SK-N-MC (cell line): ENCODE measurements around the gene CLN6.

ENCODE experiments used
- EZH2 ChIP-seq: fragments of 200-600 bp; sonication (generic); IDR thresholded peaks from one replicate; pipeline ENCODE4 v1.6.1; 2017; ENCODE audit warnings: antibody characterized with exemption
- FOXP2 ChIP-seq: optimal IDR thresholded peaks from 2 replicates; pipeline ENCODE3; 2011; ENCODE audit warnings: mild to moderate bottlenecking, moderate library complexity; ENCODE audit not compliant: insufficient read depth; ENCODE audit errors: extremely low read length, control extremely low read depth
- POLR2AphosphoS5 ChIP-seq: IDR thresholded peaks from 2 replicates; pipeline ENCODE4 v1.6.1; 2012; ENCODE audit warnings: mild to moderate bottlenecking, low read depth, low read length, borderline replicate concordance

DNA sequence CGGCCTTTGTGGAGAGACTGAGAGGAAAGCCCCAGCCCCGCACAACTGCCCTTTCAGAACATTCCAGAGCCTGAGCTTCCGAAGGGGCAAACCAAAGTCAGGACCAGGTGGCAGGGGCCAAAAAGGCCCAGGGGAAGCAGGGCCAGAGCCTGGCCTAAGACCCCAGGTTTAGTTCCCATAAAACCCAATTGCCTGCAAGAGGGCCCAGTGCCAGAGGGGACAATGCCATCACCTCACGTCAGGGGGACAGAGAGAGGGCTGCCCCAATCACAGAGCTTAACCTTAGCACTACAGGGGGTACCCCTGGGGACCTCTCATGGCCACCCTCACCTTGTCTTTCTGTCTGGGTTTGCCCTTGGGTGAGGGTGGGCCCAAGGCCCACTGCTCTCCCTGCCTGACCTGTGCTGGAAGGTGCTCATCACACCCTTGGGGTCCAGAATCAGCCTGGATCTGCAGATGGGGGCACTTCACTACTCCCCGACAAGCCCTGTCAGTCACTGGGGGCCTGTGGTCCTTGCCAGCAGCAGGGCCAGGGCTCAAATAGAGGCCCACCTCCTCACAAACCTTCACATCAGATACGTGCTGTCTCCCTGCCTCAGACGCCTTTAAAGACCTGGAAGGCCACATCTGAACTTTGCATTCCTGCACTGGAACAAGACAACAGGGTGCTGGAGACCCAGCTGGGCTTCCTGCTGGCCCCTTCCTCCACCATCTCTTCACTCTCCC, 28.2 kb downstream of the CLN6 start:
- TF ChIP-seq EZH2 (no peak), POLR2AphosphoS5 (no peak), FOXP2 (no peak)
